Measurements from ENCODE around the gene FOXO3.
"Not testable (repeated sequence)": the region's sequence is repeated elsewhere in the genome, so short reads cannot be mapped to it uniquely, and the experiment has no call there.

The FOXO3 gene

DNA sequence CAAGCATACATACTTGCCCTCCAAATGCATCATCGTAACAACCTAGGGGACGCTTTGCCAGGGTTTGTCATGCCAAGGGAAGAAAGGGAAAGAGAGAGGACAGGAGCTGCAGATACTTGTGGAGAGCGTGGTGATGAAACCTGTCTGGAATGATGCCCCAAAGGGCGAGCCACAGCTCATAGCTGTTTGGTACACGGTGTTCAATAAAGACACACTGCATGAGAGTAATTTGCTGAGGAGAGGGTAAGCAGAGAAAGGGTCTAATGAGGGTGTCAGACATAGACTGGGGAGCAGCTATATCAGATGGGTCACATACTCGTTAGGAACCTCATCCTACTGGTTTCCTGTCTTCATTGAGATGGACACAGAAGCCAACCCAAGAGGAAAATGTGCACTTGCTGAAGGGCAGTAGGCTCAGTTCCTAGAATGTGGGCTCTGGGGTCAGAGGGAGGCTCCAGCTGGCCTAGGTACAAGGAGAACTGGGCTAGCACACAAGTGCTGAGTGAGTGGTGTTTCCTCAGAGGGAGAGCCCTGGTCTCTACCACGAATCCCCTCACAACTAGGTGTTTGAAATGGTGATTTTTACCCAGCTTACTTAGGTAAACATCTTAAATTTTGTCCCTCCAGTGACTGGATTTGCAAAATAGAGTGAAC lies 5.2 kb upstream of the FOXO3 start:
- DNase-seq (ENCODE audit: low read depth in 2 of 2): no peak

DNA sequence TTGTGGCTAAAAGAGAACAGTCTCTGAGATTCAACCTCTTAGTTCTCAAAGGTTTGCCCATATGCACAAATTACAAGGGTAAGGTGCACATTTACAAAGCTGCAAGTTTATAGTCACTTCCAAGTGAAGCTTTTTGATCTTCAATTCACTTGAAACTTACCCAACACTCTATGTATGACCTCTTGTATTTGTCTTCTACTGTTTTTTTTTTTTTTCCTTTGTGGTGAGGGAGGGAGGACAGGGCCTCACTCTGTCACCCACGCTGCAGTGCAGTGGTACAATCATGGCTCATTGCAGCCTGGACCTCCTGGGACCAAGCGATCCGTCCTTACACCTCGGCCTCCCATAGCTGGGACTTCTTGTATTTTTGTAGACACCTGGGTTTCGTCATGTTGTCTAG lies 4.5 kb upstream of the FOXO3 start:
- no peak for DNase-seq (ENCODE audit: low read depth in 2 of 2)

DNA sequence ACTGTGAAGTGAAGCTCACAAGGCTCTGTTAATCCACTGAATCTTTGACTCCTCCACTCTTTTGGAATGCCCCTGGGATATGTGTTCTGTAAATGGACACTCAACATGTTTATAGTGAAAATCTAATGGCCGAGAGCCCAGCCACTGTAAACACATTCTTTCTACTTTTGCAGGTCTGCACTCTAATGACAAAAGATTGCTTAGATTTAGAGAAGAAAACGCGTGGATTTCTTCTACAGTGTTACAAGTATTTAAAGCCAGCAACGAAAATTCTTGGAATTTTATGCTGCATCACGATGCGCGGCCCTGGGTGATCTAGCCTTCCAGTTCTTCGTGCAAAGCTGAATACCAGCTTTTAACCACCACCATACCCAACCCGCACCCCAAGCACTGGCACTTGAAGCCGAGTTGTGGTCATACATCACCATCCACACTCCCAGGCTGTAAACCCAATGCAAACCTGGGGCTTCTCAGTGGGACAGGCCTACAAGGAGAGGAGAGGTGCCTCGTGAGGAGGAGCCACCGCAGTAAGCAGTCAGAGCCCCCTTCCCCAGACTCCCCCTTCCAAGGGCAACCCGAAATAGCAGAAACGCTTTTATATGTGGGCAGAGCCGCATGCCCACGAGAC lies 3.7 kb upstream of the FOXO3 start:
- no peak for DNase-seq (ENCODE audit: low read depth in 2 of 2)

DNA sequence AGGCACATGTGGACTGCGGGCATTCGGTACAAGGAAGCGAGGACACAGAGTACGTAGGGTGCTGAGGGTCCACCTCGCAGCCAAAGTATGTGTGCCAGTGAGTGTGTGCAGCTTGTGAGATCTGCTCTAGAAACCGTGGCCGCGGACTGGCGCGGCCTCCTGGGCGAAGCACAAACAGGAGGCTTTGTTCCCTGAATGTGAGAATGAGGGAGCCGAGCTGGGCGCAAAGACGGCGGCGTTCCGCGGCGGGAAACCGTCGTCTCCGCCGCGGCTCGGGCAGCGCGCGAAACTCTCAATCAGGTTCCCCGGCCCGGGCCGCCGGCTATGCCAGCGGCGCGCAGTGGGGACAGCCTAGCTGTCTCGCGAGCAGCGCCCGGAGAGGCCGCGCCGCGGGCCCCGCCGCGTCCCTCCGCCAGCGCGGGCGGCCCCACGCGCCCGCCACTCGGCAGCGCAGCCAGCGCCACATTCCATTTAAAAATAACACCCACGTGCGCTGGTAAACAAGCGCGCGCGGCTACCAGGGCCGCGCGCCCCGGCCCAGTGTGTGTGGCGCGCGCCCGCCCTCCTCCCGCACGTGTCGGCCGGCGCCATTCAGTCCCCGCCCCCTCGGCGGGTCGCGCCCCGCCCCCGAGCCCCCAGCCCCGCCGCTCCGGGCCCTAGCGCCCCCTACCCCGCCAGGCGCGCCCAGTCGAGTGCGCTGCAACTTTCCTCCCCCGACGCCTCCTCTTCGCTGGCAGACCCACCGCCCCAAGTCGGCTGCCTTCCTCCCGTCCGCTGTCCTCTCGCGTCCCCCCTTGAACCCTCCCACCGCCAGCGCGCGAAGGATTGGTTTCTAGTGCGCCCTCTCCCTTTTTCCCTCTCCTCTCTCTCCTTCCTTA lies 3.0 kb upstream of the FOXO3 start:
- DNase-seq (ENCODE audit: low read depth in 2 of 2): peak; percentile 59 to 64

DNA sequence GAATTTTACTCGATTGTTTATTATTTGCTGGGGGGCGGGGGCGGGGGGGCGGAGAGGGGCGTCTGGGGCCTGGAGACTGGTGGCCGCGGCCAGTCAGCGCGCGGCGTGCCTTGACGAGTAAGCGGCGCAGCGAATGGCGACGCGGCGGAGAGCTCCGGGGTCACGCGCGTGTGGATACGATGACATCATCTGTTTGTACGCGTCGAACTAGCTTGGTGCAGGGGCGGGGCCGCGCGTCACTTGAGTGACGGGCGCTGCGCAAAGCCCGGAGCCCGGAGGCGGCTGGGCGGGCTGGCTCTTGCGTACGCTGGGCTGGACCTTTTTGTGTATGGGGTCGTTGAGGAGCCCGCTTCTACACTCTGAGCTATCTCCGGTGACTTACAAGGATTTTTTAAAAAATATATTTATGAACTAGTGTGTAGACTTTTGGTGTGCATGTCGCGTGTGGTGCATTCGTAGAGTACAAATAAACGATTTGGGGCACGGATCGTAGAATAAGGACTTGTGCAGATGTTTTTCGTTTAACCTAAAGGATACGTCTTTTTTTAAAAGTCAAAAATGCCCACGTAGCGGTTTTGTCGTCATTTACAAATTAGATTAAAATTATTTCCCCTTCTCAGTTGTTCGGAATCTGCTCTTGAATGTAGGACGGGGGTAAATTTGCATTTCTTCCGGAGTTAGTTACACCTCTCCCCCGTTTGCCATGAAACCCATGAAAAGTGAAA lies 2.2 kb upstream of the FOXO3 start:
- peak; percentile 87 to 92 for DNase-seq (ENCODE audit: low read depth in 2 of 2)

DNA sequence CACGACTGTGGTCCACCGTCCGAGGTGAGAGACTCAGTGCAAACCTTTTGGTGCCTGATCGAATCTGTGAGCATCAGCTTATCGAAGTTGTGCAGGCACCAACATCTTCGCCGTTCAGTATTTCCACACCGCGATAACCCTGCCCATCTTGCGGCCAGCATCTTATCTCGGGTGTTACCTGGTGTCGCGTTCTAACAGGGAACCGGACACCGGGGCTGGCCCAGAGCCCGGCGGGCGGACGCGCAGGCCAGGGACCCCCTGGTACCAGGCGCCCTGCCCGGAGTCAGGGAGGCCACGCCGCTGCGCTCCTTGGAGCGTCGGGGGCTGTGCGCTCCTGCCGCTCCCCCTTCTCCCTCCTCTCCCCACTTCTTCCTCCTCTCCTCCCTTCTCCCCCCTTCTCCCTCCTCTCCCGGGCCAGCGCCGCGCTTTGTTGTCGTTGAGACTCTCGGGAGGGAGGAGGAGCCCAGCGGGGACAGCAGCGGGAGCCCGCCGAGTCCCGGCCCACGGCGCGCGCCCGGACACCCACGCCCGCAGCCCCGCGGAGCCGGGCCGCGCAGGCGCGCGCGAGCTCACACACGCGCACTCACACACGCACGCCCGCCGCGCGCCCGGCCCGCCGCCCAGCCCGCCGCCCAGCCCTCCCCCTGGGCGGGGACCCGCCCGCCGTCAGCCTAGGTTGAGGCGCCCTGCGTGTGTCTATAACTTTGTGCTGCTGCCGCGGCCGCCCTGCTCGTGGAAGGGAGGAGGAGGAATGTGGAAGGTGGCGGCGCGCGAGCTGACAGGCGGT lies 1.4 kb upstream of the FOXO3 start:
- peak; percentile 66 to 80 for DNase-seq (ENCODE audit: low read depth in 2 of 2)

DNA sequence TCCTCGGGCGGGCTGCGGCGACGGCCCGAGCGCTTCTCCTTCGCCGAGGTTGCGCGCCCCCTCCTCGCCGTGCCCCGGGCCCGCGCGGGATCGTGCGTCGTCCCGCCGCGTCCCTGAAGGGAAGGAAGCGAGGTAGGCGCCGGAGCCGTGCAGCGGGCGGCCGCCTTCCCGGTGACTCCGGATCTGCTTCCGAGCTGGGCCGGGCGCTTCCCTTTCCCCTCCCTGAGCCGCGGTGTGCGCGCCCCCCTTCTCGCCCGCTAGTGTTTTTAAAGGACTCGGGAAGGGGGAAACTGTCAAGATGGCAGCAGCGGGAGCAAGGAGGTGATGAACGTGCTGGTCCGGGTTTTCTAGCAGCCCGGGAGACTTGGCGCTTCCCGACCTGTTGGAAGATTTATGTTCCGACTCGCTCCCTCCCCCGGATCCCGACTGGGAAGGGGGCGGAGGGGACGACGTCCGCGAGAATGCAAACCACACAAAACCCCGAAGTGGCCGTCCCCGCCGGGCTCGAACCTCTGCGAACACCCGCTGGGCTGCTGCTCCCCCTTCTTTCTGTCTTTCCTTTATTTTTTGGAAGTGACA lies 744 bp upstream of the FOXO3 start:
- no peak for DNase-seq (ENCODE audit: low read depth in 2 of 2)

DNA sequence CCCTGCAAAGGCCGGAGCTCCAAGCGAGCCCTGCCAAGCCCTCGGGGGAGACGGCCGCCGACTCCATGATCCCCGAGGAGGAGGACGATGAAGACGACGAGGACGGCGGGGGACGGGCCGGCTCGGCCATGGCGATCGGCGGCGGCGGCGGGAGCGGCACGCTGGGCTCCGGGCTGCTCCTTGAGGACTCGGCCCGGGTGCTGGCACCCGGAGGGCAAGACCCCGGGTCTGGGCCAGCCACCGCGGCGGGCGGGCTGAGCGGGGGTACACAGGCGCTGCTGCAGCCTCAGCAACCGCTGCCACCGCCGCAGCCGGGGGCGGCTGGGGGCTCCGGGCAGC lies 561 bp downstream of the FOXO3 start:
- DNase-seq (ENCODE audit: low read depth in 2 of 2): not testable (repeated sequence)

DNA sequence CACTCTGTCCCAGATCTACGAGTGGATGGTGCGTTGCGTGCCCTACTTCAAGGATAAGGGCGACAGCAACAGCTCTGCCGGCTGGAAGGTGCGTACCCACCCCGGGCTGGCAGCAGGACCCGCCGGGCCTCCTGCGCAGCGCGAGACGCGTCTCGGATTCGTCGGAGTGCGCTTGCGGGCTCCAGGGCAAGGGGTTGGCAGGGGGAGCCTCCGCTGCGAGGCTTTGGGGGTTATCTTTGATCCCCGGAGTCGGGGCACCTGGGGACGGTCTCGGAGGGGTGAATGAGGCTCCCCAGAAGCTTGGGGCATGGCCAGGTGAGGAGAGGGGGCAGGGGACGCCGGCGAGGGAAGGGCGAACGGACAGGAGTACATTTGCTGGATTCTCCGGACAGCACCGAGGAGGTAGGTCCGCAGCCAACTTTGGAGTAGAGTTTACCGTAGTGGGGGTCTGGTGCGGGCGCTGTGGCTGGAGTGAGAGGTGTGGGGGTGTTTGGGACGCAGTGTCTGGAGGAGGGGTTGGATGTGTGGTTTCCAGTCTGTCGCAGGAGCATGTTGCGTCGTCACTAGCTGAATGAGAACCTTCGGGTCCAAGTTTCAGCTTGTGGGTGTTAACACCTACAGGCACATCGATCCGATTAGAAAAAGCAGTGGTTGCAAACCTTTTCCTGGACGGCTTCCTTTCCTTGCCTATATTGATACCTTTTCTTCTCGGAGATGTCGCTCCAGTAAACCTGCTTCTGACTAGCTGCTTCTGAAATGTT lies 1.2 kb downstream of the FOXO3 start:
- no peak for DNase-seq (ENCODE audit: low read depth in 2 of 2)

DNA sequence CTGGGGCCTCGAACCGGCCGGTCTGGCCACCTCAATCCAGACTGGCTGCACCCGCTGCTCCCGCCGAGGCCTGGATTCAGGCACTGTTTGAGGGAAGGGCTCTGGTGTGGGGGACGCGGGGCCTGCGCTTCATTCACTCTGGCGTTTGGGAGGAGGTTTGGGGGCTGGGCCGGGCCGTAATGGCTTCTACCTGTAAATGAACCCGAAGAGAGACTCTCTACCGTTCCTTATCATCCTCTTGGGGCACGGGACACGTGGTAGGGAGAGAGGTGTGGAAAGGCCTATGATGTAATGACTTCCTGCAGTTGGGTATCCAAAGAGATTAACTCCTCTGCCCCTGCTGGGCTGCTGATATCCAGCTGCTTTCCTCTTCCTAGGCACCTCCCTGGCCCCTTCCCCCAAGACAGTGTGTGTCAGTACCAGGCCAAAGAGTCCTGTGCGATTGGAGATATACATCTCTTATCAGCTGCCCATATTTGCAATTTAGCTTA lies 1.8 kb downstream of the FOXO3 start:
- DNase-seq (ENCODE audit: low read depth in 2 of 2): no peak

DNA sequence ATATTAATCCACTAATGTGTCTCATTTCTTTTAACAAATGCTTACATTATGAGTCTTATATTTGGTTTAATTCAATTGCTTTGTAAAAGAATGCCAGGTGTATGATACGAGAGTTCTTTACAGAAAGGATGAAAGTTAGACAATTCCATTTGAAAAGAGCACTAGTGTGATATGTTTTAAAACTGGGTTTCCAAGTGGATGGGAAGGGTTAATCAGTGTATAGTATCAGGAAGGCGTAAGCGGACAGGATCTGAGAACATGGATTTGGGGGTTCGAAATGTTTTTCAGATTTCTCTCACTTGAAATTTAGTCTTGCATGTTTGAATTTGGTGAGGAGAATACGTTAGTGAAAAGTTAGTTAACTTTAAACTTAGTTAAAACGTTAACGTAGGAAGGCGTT lies 2.6 kb downstream of the FOXO3 start:
- DNase-seq (ENCODE audit: low read depth in 2 of 2): no peak

DNA sequence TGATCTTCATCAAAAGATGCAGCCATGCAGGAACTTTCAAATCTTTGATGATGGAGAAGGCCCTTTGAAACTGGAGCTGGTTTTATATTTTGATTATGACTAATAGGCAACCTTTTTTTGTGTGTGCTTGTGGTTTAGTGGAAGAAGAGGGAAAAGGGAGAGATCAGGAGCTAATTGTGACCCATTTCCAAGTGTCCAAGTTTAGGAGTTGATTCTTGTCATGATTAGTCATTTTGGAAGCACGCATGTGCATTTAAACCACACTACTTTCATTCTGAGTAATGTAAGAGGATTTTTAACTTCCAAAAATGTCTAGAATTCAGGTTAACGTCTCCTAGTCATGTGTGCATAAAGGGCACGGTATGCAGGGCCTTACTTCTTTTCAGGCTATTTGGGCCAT lies 3.5 kb downstream of the FOXO3 start:
- no peak for DNase-seq (ENCODE audit: low read depth in 2 of 2)

DNA sequence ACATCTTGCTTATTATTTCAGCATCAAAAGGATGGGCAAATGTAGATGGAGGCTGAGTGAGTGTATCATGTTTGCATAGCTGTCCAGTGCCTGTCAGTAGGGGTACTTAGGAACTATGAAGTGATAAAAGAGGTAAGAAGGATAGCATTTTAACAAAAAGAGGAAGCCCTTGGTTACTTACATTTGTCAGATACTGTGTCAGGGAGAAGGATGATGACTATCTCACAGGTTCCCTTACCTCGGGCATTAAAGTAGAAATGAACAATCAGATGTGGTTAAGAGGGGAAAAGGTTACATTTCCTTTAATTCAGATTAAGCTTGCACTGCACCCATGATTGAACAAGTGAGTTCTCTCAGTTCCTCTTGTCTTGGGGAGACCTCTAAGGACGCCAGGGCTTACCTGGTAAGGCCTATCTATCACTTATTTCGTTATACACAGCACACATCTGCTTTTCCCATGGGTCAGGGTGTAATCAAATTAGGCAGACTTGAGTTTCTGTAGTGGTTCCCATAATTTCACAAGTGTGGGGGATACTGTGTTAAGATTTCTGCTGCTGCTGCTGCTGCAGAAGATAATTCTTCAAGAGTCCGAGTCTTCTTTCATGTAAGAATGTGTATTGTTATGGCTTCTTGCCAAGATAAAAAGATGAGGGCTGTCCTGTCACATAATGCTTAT lies 4.5 kb downstream of the FOXO3 start:
- DNase-seq (ENCODE audit: low read depth in 2 of 2): no peak

DNA sequence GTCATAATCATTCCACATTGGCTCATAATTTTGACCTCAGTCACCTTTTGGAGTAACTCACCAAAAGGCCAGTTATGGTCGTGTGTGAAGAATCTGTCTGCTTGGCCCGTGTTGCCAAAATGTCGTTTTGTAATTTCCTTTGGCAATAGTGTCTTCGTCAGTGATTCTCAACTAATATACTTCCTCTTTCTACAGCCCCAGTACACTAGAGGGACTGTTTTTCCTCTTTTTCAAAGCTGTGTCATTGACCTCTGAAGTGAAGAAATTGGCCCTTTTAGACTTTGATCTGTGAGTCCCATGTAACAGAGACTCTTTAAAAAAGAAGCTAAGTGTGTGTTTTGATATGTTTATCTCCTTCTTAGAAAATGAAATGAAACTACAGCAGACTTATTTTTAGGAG lies 5.2 kb downstream of the FOXO3 start:
- no peak for DNase-seq (ENCODE audit: low read depth in 2 of 2)

DNA sequence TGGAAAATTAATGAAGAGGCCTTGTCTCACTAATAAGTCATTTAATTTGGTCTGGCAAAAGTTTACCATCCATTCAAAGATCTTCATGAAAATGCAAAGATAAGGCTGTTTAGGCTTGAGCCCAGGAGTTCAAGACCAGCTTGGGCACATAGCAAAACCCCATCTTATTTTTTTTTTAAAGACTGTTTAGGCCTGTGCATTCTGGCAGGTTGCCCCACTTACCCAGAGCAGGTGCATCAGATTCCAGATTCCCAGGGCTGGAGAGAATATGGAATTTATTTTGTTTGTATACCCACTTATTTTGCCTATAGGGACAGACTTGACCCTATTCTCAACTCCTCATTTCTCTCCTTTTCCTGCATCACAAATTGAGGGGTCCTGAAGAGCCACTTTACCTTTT lies 5.7 kb downstream of the FOXO3 start:
- DNase-seq (ENCODE audit: low read depth in 2 of 2): no peak

DNA sequence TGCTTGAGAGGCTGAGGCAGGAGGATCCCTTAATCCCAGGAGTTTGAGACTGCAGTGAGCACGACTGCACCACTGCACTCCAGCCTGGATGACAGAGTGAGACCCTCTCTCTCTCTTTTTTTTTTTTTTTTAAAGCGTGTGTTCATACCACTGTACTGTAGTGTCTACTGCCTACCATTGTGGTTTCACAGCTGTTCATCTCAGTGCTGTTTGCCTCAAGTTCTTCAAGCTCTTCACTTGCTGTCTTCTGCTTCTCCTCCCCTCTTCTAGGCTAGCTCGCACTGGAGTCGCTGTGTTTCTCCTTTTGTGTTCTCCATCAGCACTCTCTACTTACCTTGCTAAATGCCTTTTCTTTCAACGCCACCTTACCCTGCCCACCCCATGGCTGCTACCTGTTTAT lies 7.4 kb downstream of the FOXO3 start:
- DNase-seq (ENCODE audit: low read depth in 2 of 2): no peak

DNA sequence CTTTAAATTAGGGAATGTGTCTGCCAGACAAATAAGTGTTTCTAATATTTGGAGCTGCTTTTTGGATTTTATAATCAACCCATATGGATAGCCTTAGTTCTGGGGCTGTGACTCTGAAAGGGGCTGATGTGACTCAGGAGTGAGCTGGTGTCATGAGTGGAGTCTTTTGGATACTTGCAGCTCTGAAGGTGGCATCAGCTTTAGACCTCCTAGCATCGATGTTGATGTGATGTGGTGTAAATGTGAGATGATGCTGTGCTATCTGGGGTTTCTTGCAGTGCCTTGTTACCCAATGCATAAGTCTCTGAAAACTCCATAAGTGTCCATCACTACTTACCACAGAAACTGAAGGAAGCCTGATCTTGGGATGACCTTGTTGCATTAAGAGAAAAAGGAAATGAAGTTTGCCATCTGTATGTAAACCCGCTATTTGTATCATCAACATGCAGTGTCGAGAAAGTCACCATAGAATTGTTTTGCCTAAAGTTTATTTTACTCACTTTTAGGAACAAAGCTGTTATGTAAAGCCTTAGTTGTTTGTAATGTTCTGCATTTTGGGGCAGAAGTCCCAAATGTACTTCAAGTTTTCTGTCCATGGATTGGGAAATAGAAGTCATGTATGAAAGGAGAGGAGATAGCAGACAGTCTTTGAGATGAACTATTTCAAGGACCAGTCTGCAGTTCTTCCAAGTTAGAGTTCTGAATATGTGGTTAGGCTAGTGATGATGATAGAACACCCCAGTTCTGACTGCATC lies 8.0 kb downstream of the FOXO3 start:
- no peak for DNase-seq (ENCODE audit: low read depth in 2 of 2)

DNA sequence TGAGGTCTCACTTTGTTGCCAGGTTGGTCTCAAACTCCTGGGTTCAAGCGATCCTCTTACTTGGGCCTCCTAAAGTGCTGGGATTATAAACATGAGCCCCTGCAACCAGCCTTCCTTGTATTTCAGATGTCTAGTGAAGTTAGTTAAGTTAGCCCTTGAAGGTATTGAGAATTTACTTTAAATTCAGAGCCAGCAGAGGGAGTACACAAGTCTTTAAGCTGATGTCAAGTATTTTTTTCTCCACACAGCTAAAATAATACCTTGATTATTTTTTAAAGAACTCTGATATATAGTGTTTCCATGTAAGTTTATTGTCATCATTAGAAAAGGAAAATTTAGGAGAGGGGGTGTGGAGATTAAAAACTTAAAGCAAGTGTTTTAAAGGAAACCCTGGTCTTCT lies 9.8 kb downstream of the FOXO3 start:
- no peak for DNase-seq (ENCODE audit: low read depth in 2 of 2)
